Putamen (tissue), 1 donor: Measurements from ENCODE around the gene TSN.
"Not testable (repeated sequence)": the region's sequence is repeated elsewhere in the genome, so short reads cannot be mapped to it uniquely, and the experiment has no call there.

Experiments used
- DNase-seq: peaks from one replicate; pipeline ENCODE4 v3.0.0-alpha.2; 2016; ENCODE audit warnings: low spot score

The TSN gene

GRCh38 chr2:121803503-121803902 is 48.1 kb downstream of the TSN start:
- no peak for DNase-seq

- DNase-seq: no peak
These were observed 48.9 kb downstream of the TSN start for GRCh38 chr2:121804340-121804739.

DNA sequence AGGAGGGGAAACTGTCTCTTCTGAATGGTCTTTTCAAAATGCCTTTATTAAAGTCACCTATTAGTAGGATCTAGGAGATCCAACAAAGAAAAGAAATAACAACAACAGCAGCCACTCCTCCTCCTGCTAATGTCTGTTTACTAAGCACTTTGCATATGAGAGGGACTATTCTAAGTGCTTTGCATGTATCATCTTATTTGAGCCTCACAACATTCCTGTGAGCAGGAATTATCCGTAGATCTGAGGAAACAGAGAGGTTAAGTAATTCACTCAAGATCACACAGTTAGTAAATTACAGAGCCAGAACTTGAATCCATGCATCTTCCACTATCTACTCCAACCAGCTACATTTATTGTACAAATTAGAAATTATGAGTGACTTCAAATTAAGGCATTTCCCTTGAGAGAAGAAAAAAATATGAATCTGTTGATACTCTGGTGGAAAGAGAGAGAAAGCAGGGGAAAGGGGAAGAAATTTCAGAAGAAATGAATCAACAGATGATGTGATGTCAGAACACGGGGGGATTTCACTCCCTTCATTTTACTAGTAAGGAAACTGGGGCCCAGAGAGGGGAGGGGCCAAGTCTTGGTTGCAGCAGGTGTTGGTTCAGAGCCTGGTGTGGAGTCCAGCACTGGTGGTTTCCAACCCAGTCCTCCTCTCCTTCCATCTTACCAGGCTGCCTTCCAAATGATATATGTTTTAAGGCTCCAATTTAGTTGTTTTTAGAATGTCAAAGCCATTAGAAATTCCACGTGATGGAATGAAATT is 49.7 kb downstream of the TSN start:
- no peak for DNase-seq

DNA sequence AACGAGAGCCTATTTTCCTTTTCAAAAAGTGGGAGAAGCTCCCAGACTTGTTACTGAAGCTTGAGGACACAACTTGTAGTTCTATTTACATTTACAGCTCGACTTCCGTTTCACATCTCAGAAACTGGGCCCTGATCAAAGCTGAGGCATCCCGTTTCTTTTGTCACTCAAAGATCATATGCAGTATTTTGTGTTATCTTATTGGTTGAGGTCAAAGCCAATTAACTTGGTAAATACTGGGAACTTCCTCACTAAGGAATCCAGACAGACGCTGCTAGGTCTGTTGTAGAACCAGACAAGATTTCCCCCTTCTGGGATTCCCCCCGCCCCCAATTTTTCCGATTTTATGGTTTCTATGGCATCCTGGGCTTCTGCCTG is 50.3 kb downstream of the TSN start:
- DNase-seq: no peak

DNA sequence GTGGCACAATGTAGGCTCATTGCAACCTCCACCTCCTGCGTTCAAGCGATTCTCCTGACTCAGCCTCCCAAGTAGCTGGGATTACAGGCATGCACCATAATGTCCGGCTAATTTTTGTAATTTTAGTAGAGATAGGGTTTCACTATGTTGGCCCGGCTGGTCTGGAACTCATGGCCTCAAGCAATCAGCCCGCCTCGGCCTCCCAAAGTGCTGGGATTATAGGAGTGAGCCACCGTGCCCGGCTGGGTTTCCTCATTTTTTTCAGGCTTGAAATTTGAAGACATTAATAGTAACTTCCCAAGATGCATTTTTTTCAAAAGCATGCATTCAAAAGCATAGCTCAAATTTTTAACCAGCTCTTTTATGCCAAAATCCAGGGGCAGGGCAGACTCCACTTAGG is 52.3 kb downstream of the TSN start:
- DNase-seq: not testable (repeated sequence)

DNA sequence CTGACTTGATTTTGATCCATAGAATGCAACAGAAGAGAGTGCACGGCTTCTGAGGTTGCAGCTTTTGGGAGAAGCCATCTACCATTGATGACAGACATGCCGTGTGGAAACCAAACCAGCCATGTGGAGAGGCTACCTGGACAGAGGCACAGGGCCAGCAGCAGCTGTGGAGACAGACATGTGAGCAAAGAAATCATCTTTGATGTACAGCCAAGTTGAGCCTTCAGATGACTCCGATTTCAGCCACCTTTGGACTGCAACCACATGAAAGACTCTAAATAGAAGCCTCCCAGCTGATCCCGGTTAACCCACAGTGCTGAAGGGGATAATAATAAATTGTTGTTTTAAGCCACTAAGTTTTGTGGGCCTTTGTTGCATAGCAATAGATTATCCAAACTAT is 54.2 kb downstream of the TSN start:
- no peak for DNase-seq

DNA sequence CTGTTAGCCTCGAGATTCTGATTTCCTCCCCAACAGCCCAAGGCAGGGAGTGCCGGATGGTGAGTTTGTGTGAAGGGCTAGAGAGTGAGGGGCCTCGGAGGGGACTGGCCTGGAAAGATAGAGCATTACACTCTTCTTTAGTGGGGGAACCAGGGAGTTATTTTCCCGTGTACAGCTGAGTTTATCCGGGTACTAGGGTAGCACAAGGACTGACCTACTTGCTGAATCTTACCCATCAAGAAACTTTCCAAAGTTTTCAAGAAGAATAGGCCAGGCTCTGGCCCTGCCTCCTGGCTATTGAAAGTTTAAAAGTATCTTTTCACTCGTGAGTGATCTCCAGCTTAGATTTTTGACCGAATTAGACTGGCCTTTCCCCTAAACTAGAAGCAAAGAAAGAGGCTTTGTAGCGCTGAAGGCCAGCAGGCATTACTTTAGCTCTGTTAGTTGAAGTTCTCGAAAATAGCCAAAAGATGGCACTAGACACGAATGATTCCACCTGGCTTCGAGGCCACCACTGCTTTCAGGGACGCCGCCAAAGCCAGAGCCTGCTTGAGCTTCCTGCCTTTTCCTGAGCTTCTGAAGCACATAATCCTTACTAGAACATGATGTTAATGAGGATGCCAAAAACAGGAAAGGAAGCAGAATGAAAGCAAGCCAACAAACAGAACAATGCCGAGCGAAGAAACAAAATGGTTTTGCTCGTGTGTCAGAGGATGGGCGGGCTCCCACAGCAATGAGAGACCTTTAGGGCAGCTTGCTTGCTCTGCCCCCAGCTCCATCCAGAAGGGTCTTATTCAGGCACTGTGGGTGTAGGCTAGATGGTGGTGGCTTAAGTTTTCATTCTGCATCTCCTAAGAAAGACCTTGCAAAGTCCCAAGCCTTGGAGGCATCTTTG is 55.8 kb downstream of the TSN start:
- peak; percentile 57 for DNase-seq

- not testable (repeated sequence) for DNase-seq
These were observed 57.6 kb downstream of the TSN start for GRCh38 chr2:121813083-121813482.

DNA sequence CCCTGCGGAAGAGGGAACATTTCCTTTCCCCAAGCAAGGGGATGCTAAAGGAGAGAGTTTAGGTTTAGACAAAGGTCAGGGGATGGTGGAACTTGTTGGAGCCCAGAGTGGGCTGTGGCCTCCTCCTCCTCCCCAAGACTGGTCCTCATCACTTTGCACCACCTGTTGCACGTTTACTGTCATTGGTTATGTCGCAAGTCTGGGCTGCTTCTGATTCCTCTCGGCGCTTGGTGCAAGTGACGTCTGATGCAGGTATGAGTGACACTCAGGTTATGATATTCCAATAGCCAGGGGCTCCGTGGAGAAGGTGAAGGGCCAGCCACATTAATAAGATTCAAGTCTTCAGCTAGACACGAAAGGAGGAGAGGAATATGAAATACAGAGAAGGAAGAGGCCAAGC is 59.8 kb downstream of the TSN start:
- DNase-seq: no peak

DNA sequence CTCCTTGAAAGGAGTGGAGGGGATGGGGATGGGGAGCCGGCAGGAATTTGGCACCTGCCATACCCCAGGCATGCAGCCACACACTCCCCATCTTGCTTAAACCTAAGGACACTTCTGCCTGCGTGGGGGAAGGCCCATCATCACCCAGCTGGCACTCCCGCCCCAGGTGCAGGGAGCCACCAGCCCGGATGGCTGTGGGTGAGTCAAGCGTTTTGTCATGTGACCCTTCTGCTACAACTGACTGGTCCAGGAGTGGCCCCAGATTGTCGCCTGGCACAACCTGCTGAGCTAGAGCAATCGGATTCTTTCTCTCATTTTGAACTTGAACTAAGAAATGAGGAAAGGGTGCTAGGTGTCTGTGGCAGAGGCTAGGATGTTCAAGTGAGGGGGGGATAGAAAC is 61.3 kb downstream of the TSN start:
- DNase-seq: no peak

- not testable (repeated sequence) for DNase-seq
These were observed 61.9 kb downstream of the TSN start for GRCh38 chr2:121817304-121817703.
